SK-N-SH (cell line): Measurements from ENCODE around the gene CYP39A1. TPM values are rescaled to one million over a fixed set of nuclear protein-coding genes. Genes with fewer than 3 reads are reported as not detected.

ENCODE experiments used
- CTCF ChIA-PET: fragments of 300-600, 350-600 bp; formaldehyde crosslinking; extraction: SDS; loops from one replicate; lab custom pipeline; 2021; lab: Yijun Ruan, JAX
- POLR2A ChIA-PET: fragments of 350-600 bp; sonication (Branson Sonifier 250); formaldehyde crosslinking; extraction: SDS; loops from one replicate; lab custom pipeline; 2020; ENCODE audit warnings: antibody characterized with exemption, inconsistent platforms; lab: Yijun Ruan, JAX
- DNase-seq: peaks from one replicate; pipeline ENCODE4 v3.0.0; 2012
- H2AFZ ChIP-seq: fragments of 200-600 bp; sonication (generic); 2 replicates; pipeline ENCODE4 v1.8.1; 2016; ENCODE audit warnings: antibody characterized with exemption, mild to moderate bottlenecking, low read depth
- H3F3A ChIP-seq: fragments of 200-600 bp; sonication (generic); replicated peaks from 2 replicates; pipeline ENCODE3; 2016; ENCODE audit warnings: antibody characterized with exemption, mild to moderate bottlenecking; ENCODE audit not compliant: insufficient read depth
- H3K27ac ChIP-seq, 2 experiments: fragments of 200-500 bp in 1 of 2; fragments of 200-600 bp in 1 of 2; sonication (Bioruptor generic) in 1 of 2; sonication (generic), shearing (Covaris generic) in 1 of 2; 2 replicates each; pipeline versions ENCODE4 v1.5.1 to v1.6.1; 2014 to 2016; ENCODE audit warnings: low read depth in 2 of 2, inconsistent platforms in 1 of 2, low read length in 1 of 2, mild to moderate bottlenecking in 1 of 2, mixed read lengths in 1 of 2
- H3K27me3 ChIP-seq: fragments of 200-600 bp; sonication (generic), shearing (Covaris generic); 2 replicates; pipeline ENCODE4 v1.6.1; 2016; ENCODE audit warnings: mixed run types; ENCODE audit not compliant: insufficient read depth
- H3K36me3 ChIP-seq, 2 experiments: fragments of 200-500 bp in 1 of 2; fragments of 200-600 bp in 1 of 2; sonication (Bioruptor generic) in 1 of 2; sonication (generic) in 1 of 2; replicated peaks in 1 of 2; 2 replicates each; pipeline versions ENCODE3 to v1.5.1; 2014 to 2016; ENCODE audit warnings: low read length in 1 of 2, mild to moderate bottlenecking in 1 of 2; ENCODE audit not compliant: insufficient read depth in 2 of 2, control insufficient read depth in 1 of 2
- H3K4me1 ChIP-seq, 2 experiments: fragments of 200-500 bp in 1 of 2; fragments of 200-600 bp in 1 of 2; sonication (Bioruptor generic) in 1 of 2; sonication (generic), shearing (Covaris generic) in 1 of 2; 2 replicates each; pipeline versions ENCODE4 v1.5.1 to v1.6.1; 2014 to 2016; ENCODE audit warnings: low read depth in 1 of 2, low read length in 1 of 2, mixed run types in 1 of 2; ENCODE audit not compliant: insufficient read depth in 2 of 2, control insufficient read depth in 1 of 2
- H3K4me2 ChIP-seq: fragments of 200-600 bp; sonication (generic), shearing (Covaris generic); 2 replicates; pipeline ENCODE4 v1.6.1; 2017; ENCODE audit warnings: mixed run types
- H3K4me3 ChIP-seq, 2 experiments: fragments of 200-500 bp in 1 of 2; fragments of 200-600 bp in 1 of 2; sonication (Bioruptor generic) in 1 of 2; sonication (generic), shearing (Covaris generic) in 1 of 2; 2 replicates each; pipeline versions ENCODE4 v1.5.1 to v1.8.1; 2014 to 2016; ENCODE audit warnings: low read depth in 2 of 2, inconsistent platforms in 1 of 2, low read length in 1 of 2, mild to moderate bottlenecking in 1 of 2, mixed read lengths in 1 of 2, moderate library complexity in 1 of 2
- H3K79me2 ChIP-seq: fragments of 200-600 bp; sonication (generic); 2 replicates; pipeline ENCODE4 v1.8.1; 2017; ENCODE audit warnings: mild to moderate bottlenecking; ENCODE audit not compliant: insufficient read depth
- H3K9ac ChIP-seq: fragments of 200-600 bp; sonication (generic); 2 replicates; pipeline ENCODE4 v1.6.1; 2017; ENCODE audit warnings: mixed run types
- H3K9me2 ChIP-seq: fragments of 200-600 bp; sonication (generic); 2 replicates; pipeline ENCODE4 v1.6.1; 2017; ENCODE audit warnings: mixed run types
- H3K9me3 ChIP-seq: fragments of 200-600 bp; sonication (generic); 2 replicates; pipeline ENCODE4 v1.6.1; 2017; ENCODE audit warnings: mixed run types, mild to moderate bottlenecking, moderate library complexity
- H4K20me1 ChIP-seq: fragments of 200-600 bp; sonication (generic); 2 replicates; pipeline ENCODE4 v1.6.1; 2017; ENCODE audit warnings: mild to moderate bottlenecking, mixed run types; ENCODE audit not compliant: insufficient read depth
- ELF1 ChIP-seq: IDR thresholded peaks from 2 replicates; pipeline ENCODE4 v1.4.0; 2012
- EP300 ChIP-seq, 2 experiments: IDR thresholded peaks; 2 replicates each; pipeline versions ENCODE4 v1.4.0 to v1.6.1; 2012; ENCODE audit warnings: borderline replicate concordance in 1 of 2, low read depth in 1 of 2, low read length in 1 of 2
- GATA2 ChIP-seq: sonication (generic); formaldehyde crosslinking; IDR thresholded peaks from 2 replicates; pipeline ENCODE4 v1.5.0; 2020; ENCODE audit warnings: mild to moderate bottlenecking, missing genetic modification reagents
- MEF2A ChIP-seq: IDR thresholded peaks from 2 replicates; pipeline ENCODE4 v1.4.0; 2012; ENCODE audit warnings: low read depth, borderline replicate concordance
- PBX3 ChIP-seq: IDR thresholded peaks from 2 replicates; pipeline ENCODE4; 2012
- POLR2AphosphoS5 ChIP-seq: IDR thresholded peaks from 2 replicates; pipeline ENCODE4 v1.6.1; 2012; ENCODE audit warnings: low read depth, low read length
- RCOR1 ChIP-seq: fragments of 150-350 bp; IDR thresholded peaks from 2 replicates; pipeline ENCODE4 v1.6.1; 2017; ENCODE audit warnings: antibody characterized with exemption, low read length
- RFX5 ChIP-seq: IDR thresholded peaks from 2 replicates; pipeline ENCODE4 v1.6.1; 2012; ENCODE audit warnings: mild to moderate bottlenecking, improper control_type of control experiment, low read length
- SIN3A ChIP-seq: IDR thresholded peaks from 2 replicates; pipeline ENCODE4 v1.6.1; 2012; ENCODE audit warnings: low read depth, mild to moderate bottlenecking, low read length, moderate library complexity, borderline replicate concordance
- TAF1 ChIP-seq: IDR thresholded peaks from 2 replicates; pipeline ENCODE4 v1.6.1; 2012; ENCODE audit warnings: low read depth, mild to moderate bottlenecking, low read length, moderate library complexity, borderline replicate concordance
- TEAD4 ChIP-seq: IDR thresholded peaks from 2 replicates; pipeline ENCODE4 v1.4.0; 2012; ENCODE audit warnings: mild to moderate bottlenecking, borderline replicate concordance; ENCODE audit not compliant: insufficient read depth
- USF1 ChIP-seq: IDR thresholded peaks from 2 replicates; pipeline ENCODE4 v1.4.0; 2012; ENCODE audit warnings: low read depth, borderline replicate concordance
- USF2 ChIP-seq: fragments of 150-350 bp; IDR thresholded peaks from 2 replicates; pipeline ENCODE4 v1.6.1; 2017; ENCODE audit warnings: antibody characterized with exemption, low read length, low read depth, borderline replicate concordance
- WGBS: methylation state at CpG from one replicate; pipeline ENCODE4 v1.1.6; 2017; ENCODE audit warnings: low lambda C conversion rate; 5-methylcytosine and 5-hydroxymethylcytosine counted together
- polyA plus RNA-seq, 3 experiments: library from polyadenylated mRNA; depleted of rRNA; stranded (reverse); fragments of >200 nt; gene quantifications; 2 replicates each; pipeline ENCODE4 v1.2.3, GENCODE V29; 2012

The CYP39A1 gene
- polyA plus RNA-seq, 1 of the 3 experiments (the other 2 are of a cell fraction), result not detected

GRCh38 chr6:46573140-46573539, 79.5 kb downstream of the CYP39A1 start (continued):
- TF ChIP-seq USF2 (no peak), SIN3A (no peak)

- H3K4me3 ChIP-seq, result no peak overlapping the region
- 1% methylated on average over 3 of the region's 3 CpGs for WGBS
- no peak for DNase-seq
- no peaks in the 10 kb centered on the region for H3K4me1 ChIP-seq
- CTCF ChIA-PET, result no interaction called here
- no peaks in the 10 kb centered on the region for H4K20me1 ChIP-seq
- no peaks in the 10 kb centered on the region for H3F3A ChIP-seq
- no peaks in the 10 kb centered on the region for H3K27me3 ChIP-seq
- no peaks in the 10 kb centered on the region for H3K9me3 ChIP-seq
- H2AFZ ChIP-seq, result no peak overlapping the region
- H3K36me3 ChIP-seq, result no peaks in the 10 kb centered on the region
- no peaks in the 10 kb centered on the region for H3K79me2 ChIP-seq
- POLR2A ChIA-PET, result no interaction called here
- no peak overlapping the region for H3K9ac ChIP-seq
- H3K4me2 ChIP-seq, result no peak overlapping the region
- H3K27ac ChIP-seq, result no peak overlapping the region
- TF ChIP-seq RCOR1, result no peak
- no peak for TF ChIP-seq PBX3
- TF ChIP-seq TEAD4, result no peak
- no peak for TF ChIP-seq TAF1
- TF ChIP-seq RFX5, result no peak
- TF ChIP-seq ELF1, result no peak
- TF ChIP-seq POLR2AphosphoS5, result no peak
- TF ChIP-seq, all 33 proteins: peak for 0
- H3K9me2 ChIP-seq, result no peaks in the 10 kb centered on the region
Measured at GRCh38 chr6:46565531-46565930, 87.1 kb downstream of the CYP39A1 start.

GRCh38 chr6:46563924-46564323, 88.7 kb downstream of the CYP39A1 start:
- WGBS, result 33% methylated on average over 1 of the region's 1 CpG
- Histone ChIP-seq H3K9me3 (no peaks in the 10 kb centered on the region), H3K4me1 (no peaks in the 10 kb centered on the region), H3K4me3 (no peak overlapping the region), H3F3A (no peaks in the 10 kb centered on the region), H3K36me3 (no peaks in the 10 kb centered on the region), H4K20me1 (no peaks in the 10 kb centered on the region), H3K9me2 (no peaks in the 10 kb centered on the region), H3K79me2 (no peaks in the 10 kb centered on the region), H3K9ac (no peak overlapping the region), H2AFZ (no peak overlapping the region), H3K27ac (no peak overlapping the region), H3K27me3 (no peaks in the 10 kb centered on the region), H3K4me2 (no peak overlapping the region)
- ChIA-PET CTCF (no interaction called here), POLR2A (no interaction called here)
- TF ChIP-seq USF1, result no peak
- no peak for TF ChIP-seq PBX3
- no peak for TF ChIP-seq POLR2AphosphoS5
- TF ChIP-seq MEF2A, result no peak
- TF ChIP-seq EP300 (IDR thresholded peaks at IDR 0.05; ENCODE audit: borderline replicate concordance in 1 of 2, low read depth in 1 of 2, low read length in 1 of 2), result no peak
- no peak for TF ChIP-seq GATA2 (CRISPR knock-in tag)
- no peak for DNase-seq
